Body of pancreas (tissue), 4 donors: ENCODE data around the gene TMEM92. TPM values are rescaled to one million over a fixed set of nuclear protein-coding genes. Genes with fewer than 3 reads are reported as not detected.

Source experiments
- ATAC-seq: fragments of 150-250 bp; one replicate; pipeline ENCODE4 v1.9.1; 2016
- DNase-seq, 4 donors: peaks; one replicate each; pipeline ENCODE4 v3.0.0-alpha.2; 2019
- H3K27ac ChIP-seq, 4 donors: fragments of 200-600 bp; sonication (generic); 1 replicate in 3 of 4; 2 replicates in 1 of 4; pipeline versions ENCODE4 v1.5.1 to v1.6.1; 2016 to 2019; ENCODE audit warnings: mild to moderate bottlenecking in 1 of 4, mixed read lengths in 1 of 4, moderate library complexity in 1 of 4
- H3K27me3 ChIP-seq, 2 donors: fragments of 200-600 bp; sonication (generic); one replicate each; pipeline ENCODE4 v1.6.0; 2016; ENCODE audit warnings: mild to moderate bottlenecking in 1 of 2
- H3K36me3 ChIP-seq, 2 donors: fragments of 200-600 bp; sonication (generic); replicated peaks in 1 of 2; 2 replicates each; pipeline ENCODE4 v1.5.1; 2016; ENCODE audit warnings: low read depth in 2 of 2; ENCODE audit not compliant: insufficient read depth in 1 of 2
- H3K4me1 ChIP-seq: fragments of 200-600 bp; sonication (generic); one replicate; pipeline ENCODE4 v1.6.0; 2016
- H3K4me3 ChIP-seq, 2 donors: fragments of 200-600 bp; sonication (generic); 1 replicate in 1 of 2; 2 replicates in 1 of 2; pipeline ENCODE4 v1.5.1; 2016 to 2019
- H3K9me3 ChIP-seq, 3 donors: fragments of 200-600 bp; sonication (generic); 1 replicate in 2 of 3; 2 replicates in 1 of 3; pipeline ENCODE4 v1.5.1; 2016
- POLR2A ChIP-seq, 3 donors: fragments of 450-650 bp; IDR thresholded peaks; one replicate each; pipeline ENCODE4 v1.6.1; 2016; ENCODE audit warnings: antibody characterized with exemption in 3 of 3, mild to moderate bottlenecking in 2 of 3
- WGBS, 2 donors: methylation state at CpG; one replicate each; pipeline ENCODE4 v1.1.5; 2017; 5-methylcytosine and 5-hydroxymethylcytosine counted together
- intact Hi-C: fragments of 100-400 bp; cut with DNase I; formaldehyde crosslinking; loops from one replicate; pipeline ENCODE4 v1.15.1; 2023
- total RNA-seq, 2 donors: library from RNA; depleted of rRNA; stranded (reverse); fragments of >200 nt; gene quantifications; one replicate each; pipeline ENCODE4 v1.1.0, GENCODE V29; 2016
- TF ChIP-seq, protein P1 (sequence below), 7 experiments: fragments of 450-650 bp in 4 of 7; fragments of 200-600 bp in 3 of 7; sonication (generic) in 3 of 7; IDR thresholded peaks; one replicate each; pipeline ENCODE4 v1.5.1; 2016 to 2019; ENCODE audit warnings: antibody characterized with exemption in 7 of 7

The TMEM92 gene
- total RNA-seq, 2 donors from 2014 or later: not detected

DNA sequence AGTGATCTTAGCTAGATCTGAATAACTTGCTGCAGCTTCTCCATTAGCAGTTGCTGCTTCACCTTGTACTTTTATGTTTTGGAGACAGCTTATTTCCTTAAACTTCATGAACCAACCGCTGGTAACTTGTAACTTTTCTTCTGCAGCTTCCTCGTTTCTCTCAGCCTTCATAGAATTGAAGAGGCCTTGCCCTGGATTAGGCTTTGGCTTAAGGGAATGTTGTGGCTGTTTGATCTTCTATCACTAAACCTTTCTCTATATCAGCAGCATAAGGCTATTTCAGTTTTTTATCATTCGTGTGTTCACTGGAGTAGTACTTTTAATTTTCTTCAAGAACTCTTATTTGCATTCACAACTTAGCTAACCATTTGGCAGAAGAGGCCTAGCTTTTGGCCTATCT lies 21.5 kb upstream of the TMEM92 start:
- no peaks in the 10 kb centered on the region for H3K27me3 ChIP-seq
- no peak overlapping the region for H3K4me3 ChIP-seq
- intact Hi-C loops: no loop called here
- no peak overlapping the region for H3K27ac ChIP-seq
- no peak for DNase-seq
- 60 to 72% methylated on average over 3 of the region's 3 CpGs for WGBS, 2 donors
- ATAC-seq: no peak
- no peaks in the 10 kb centered on the region for H3K36me3 ChIP-seq
- H3K4me1 ChIP-seq: no peaks in the 10 kb centered on the region
- H3K9me3 ChIP-seq: no peaks in the 10 kb centered on the region
- TF ChIP-seq POLR2A (IDR thresholded peaks at IDR 0.05): no peak
- TF ChIP-seq, protein P1, sequence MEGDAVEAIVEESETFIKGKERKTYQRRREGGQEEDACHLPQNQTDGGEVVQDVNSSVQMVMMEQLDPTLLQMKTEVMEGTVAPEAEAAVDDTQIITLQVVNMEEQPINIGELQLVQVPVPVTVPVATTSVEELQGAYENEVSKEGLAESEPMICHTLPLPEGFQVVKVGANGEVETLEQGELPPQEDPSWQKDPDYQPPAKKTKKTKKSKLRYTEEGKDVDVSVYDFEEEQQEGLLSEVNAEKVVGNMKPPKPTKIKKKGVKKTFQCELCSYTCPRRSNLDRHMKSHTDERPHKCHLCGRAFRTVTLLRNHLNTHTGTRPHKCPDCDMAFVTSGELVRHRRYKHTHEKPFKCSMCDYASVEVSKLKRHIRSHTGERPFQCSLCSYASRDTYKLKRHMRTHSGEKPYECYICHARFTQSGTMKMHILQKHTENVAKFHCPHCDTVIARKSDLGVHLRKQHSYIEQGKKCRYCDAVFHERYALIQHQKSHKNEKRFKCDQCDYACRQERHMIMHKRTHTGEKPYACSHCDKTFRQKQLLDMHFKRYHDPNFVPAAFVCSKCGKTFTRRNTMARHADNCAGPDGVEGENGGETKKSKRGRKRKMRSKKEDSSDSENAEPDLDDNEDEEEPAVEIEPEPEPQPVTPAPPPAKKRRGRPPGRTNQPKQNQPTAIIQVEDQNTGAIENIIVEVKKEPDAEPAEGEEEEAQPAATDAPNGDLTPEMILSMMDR (IDR thresholded peaks at IDR 0.05): no peak

DNA sequence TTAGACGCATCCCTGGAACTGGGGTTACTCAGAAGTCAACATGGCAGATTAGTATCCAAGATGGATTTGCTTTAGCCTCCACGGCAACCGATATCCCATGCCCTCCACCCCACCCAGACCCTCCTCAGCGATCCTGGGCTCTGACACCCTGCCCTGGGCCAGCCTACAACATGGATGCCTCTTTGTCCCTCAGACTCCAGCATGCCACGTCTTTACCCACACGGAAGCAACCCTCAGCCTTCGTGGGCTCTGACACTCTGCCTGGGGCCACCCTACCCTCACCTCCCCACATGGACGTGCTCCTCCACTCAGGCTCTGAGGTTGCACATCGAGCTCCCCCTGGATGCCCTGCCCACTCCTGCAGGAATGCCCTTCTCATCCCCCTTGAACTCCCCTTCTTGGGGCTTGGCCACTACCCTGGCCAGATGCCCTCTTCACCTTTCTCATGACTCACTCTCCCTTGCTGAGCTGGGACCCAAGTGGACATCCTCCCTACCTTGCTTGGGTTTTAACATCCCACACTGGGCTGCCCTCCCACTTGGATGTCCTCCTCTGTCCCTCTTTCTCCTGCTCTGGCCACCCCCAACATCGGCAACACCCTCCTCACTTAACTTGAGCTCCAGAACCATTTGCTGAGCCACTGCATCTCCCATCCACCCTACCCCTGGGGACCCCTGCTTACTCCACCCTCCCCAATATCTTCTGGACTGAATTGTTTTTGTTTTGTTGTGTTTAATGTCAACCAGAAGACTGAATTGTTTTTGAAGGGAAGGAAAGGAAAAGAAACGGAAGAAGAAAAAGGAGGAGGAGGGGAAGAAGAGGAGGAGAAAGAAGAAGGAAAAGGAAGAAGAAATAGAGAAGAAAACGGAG lies 18.3 kb upstream of the TMEM92 start:
- no peak for DNase-seq
- 65 to 72% methylated on average over 12 of the region's 12 CpGs for WGBS, 2 donors
- Histone ChIP-seq H3K27ac (no peak overlapping the region), H3K4me1 (no peaks in the 10 kb centered on the region), H3K9me3 (no peaks in the 10 kb centered on the region), H3K27me3 (no peaks in the 10 kb centered on the region), H3K36me3 (no peaks in the 10 kb centered on the region), H3K4me3 (no peak overlapping the region)
- no peak for TF ChIP-seq POLR2A (IDR thresholded peaks at IDR 0.05)
- TF ChIP-seq, protein P1 (IDR thresholded peaks at IDR 0.05): no peak
- intact Hi-C loops: no loop called here
- ATAC-seq: no peak

DNA sequence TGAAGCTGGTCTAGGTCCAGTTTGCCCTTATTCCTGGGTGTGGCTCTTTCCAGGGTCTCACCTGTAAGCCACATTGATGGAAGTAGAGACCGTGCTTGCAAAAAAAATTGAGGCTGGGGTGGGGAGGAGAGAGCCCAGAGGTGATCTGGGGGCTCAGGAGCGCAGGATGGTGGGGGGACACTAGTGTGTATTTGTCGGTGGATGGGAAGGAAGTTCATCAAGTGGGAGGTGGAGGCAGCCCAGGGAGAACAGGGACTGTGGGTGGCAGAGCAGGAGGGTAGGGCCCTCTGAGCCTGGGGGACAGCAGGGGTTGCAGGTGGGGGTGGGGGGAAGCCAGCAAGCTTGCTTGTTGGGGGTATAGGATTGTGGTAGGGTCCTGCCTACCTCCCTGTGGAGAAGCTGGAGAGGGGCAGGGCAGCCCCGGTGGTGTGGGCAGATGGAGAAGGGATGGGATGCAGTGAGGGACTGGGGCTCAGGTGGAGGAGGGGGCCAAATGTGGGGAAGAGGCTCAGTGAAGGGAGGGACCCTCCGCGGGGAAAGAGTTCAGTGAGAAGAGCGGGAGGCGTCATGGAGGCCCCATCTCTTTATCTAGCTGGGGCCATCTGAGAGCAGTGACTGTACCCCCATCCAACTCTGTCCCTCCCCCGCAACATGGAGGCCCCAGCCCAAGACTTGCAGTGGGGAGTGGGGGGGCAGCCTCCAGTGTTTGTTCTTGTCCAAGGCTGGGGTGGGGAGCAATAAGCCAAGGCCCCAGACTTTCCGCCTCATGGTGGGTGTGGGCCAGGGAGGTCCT lies 17.2 kb upstream of the TMEM92 start:
- H3K36me3 ChIP-seq: no peaks in the 10 kb centered on the region
- H3K4me3 ChIP-seq: no peak overlapping the region
- no peaks in the 10 kb centered on the region for H3K9me3 ChIP-seq
- ATAC-seq (no peak), DNase-seq (no peak)
- 64 to 79% methylated on average over 10 of the region's 10 CpGs for WGBS, 2 donors
- no peaks in the 10 kb centered on the region for H3K4me1 ChIP-seq
- H3K27ac ChIP-seq: no peak overlapping the region
- TF ChIP-seq, protein P1 (IDR thresholded peaks at IDR 0.05): no peak
- no peak for TF ChIP-seq POLR2A (IDR thresholded peaks at IDR 0.05)
- intact Hi-C loops: no loop called here
- no peaks in the 10 kb centered on the region for H3K27me3 ChIP-seq

DNA sequence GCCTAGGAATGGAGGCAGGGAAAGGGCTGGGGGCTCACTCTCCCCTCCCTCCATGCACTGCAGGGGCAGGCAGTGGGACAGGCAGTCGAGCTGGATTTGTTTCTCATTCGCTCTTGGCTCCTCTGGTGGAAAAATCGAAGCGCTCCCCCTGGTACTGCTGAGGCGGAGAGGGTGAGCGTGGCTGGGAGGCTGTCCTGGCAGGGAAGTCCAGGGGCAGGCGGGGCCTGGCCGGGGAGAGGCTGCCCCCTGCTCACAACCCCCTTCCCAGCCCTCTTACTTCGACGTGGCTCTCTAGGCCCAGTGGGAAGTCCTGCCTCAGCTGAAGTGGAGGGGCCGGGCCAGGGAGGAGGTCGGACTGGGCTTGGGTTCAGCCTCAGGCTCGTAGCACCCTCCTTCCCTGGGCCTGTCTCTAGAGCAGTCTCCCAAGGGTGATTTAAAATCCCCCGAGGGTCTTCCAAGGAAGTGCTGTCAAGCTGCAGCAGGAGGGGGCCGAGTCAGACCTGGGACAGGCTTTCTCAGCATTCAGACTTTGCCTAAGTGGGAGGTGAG lies 16.5 kb upstream of the TMEM92 start:
- H3K27ac ChIP-seq: no peak overlapping the region
- WGBS, 2 donors: 68 to 69% methylated on average over 4 to 15 of the region's 15 CpGs
- DNase-seq (no peak), ATAC-seq (no peak)
- H3K4me1 ChIP-seq: no peaks in the 10 kb centered on the region
- no peaks in the 10 kb centered on the region for H3K27me3 ChIP-seq
- H3K36me3 ChIP-seq: no peaks in the 10 kb centered on the region
- TF ChIP-seq, protein P1 (IDR thresholded peaks at IDR 0.05): no peak
- TF ChIP-seq POLR2A (IDR thresholded peaks at IDR 0.05): no peak
- no peak overlapping the region for H3K4me3 ChIP-seq
- H3K9me3 ChIP-seq: no peaks in the 10 kb centered on the region
- intact Hi-C loops: no loop called here
